Measurements from ENCODE around the gene ACOX3. TPM values are rescaled to one million over a fixed set of nuclear protein-coding genes. Genes with fewer than 3 reads are reported as not detected.
A peak's percentile ranks its signal among the peaks of the same experiment; 100 is the strongest.
"Not testable (repeated sequence)": the region's sequence is repeated elsewhere in the genome, so short reads cannot be mapped to it uniquely, and the experiment has no call there.

Gene ACOX3
- total RNA-seq, 1 donor from 2014 or later = 34.0 TPM

- Mint-ChIP-seq H3K4me1 (ENCODE audit: unreplicated experiment) (no peaks in the 10 kb centered on the region), H3K4me3 (no peak overlapping the region), H3K36me3 (no peaks in the 10 kb centered on the region), H3K27ac (no peak overlapping the region), H3K9me3 (peaks cover 5% of the 10 kb centered on the region), H3K27me3 (no peaks in the 10 kb centered on the region)
- TF ChIP-seq CTCF (conservative IDR thresholded peaks at IDR 0.05) = peak; percentile 54
- DNase-seq (ENCODE audit: extremely low spot score, unreplicated experiment) = peak; percentile 50
These were observed 97.8 kb downstream of the ACOX3 start for GRCh38 chr4:8342651-8343261.

DNA sequence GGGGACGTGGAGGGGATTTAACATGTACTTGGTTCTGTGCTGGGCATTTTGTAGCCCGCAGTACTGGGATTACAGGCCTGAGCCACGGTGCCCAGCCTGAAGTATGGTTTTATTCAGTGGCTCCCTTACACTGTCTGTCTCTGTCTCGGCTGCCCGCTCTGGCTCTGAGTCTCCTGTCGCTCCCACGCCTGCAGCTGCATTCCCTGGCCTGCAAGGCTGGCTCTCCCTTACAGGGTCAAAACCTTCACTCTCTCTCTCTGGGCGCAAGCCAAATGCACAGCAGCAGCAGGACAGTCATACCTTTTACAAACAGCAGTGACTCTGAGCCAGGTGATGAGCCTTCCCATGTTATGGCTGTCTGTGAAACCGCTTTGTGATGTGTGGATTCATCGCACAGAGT is 98.8 kb downstream of the ACOX3 start:
- DNase-seq (ENCODE audit: extremely low spot score, unreplicated experiment) = peak; percentile 49
- H3K27me3 Mint-ChIP-seq = no peaks in the 10 kb centered on the region
- H3K27ac Mint-ChIP-seq = no peak overlapping the region

DNA sequence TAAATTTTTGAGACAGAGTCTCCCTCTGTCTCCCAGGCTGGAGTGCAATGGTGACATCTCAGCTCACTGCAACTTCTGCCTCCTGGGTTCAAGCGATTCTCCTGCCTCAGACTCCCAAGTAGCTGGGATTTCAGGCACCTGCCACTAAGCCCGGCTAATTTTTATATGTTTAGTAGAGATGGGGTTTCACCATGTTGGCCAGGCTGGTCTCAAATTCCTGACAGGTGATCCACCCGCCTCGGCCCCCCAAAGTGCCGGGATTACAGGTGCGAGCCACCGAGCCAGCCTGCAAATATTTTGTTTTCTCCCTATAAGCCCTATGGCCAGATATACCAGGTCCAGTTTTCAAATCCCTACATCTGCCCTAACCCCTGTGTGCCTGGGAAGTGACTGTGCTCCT is 99.2 kb downstream of the ACOX3 start:
- H3K4me1 Mint-ChIP-seq (ENCODE audit: unreplicated experiment); H3K27me3 Mint-ChIP-seq; H3K4me3 Mint-ChIP-seq; H3K36me3 Mint-ChIP-seq; H3K27ac Mint-ChIP-seq: not testable (repeated sequence)
- H3K9me3 Mint-ChIP-seq = peaks cover 11% of the 10 kb centered on the region
- peak; percentile 42 for DNase-seq (ENCODE audit: extremely low spot score, unreplicated experiment)

More for the DNA sequence above, 98.8 kb downstream of the ACOX3 start:
- TF ChIP-seq CTCF (conservative IDR thresholded peaks at IDR 0.05) = no peak
- no peaks in the 10 kb centered on the region for H3K4me1 Mint-ChIP-seq (ENCODE audit: unreplicated experiment)
- H3K9me3 Mint-ChIP-seq = peaks cover 8% of the 10 kb centered on the region
- H3K4me3 Mint-ChIP-seq = no peak overlapping the region
- H3K36me3 Mint-ChIP-seq = no peaks in the 10 kb centered on the region

GRCh38 chr4:8340781-8341241 is 99.7 kb downstream of the ACOX3 start:
- peak; percentile 47 for DNase-seq (ENCODE audit: extremely low spot score, unreplicated experiment)
- Mint-ChIP-seq H3K9me3 (peaks cover 13% of the 10 kb centered on the region), H3K4me3 (no peak overlapping the region), H3K27me3 (no peaks in the 10 kb centered on the region), H3K36me3 (no peaks in the 10 kb centered on the region), H3K27ac (no peak overlapping the region), H3K4me1 (ENCODE audit: unreplicated experiment) (no peaks in the 10 kb centered on the region)
- TF ChIP-seq CTCF (conservative IDR thresholded peaks at IDR 0.05) = no peak

DNA sequence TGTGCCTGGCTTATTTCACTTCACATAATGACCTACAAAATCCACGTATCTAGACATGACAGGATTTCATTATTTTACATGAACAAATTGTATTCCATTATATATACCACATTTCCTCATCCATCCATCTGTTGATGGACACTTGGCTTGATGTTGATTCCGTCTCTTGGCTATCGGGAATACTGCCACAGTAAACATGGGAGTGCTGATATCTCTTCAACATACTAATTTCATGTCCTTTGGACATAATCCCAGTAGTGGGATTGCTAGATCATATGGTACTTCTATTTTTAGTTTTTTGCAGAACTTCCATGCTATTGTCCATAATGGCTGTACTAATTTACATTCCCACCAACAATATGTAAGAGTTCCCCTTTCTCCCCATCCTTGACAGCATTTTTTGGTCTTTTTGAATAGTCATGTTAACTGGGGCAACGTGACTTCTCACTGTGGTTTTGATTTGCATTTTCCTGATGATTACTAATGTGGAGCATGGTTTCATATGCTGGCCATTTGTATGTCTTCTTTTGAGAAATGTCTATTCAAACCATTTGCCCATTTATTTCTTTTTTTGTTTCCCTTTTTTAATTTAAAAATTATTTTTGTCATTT is 102.1 kb downstream of the ACOX3 start:
- no peaks in the 10 kb centered on the region for H3K27me3 Mint-ChIP-seq
- H3K27ac Mint-ChIP-seq = no peak overlapping the region
- DNase-seq (ENCODE audit: extremely low spot score, unreplicated experiment) = no peak
- H3K4me1 Mint-ChIP-seq (ENCODE audit: unreplicated experiment) = no peaks in the 10 kb centered on the region
- H3K4me3 Mint-ChIP-seq = no peak overlapping the region
- no peak for TF ChIP-seq CTCF (conservative IDR thresholded peaks at IDR 0.05)
- peaks cover 15% of the 10 kb centered on the region for H3K9me3 Mint-ChIP-seq
- H3K36me3 Mint-ChIP-seq = no peaks in the 10 kb centered on the region

DNA sequence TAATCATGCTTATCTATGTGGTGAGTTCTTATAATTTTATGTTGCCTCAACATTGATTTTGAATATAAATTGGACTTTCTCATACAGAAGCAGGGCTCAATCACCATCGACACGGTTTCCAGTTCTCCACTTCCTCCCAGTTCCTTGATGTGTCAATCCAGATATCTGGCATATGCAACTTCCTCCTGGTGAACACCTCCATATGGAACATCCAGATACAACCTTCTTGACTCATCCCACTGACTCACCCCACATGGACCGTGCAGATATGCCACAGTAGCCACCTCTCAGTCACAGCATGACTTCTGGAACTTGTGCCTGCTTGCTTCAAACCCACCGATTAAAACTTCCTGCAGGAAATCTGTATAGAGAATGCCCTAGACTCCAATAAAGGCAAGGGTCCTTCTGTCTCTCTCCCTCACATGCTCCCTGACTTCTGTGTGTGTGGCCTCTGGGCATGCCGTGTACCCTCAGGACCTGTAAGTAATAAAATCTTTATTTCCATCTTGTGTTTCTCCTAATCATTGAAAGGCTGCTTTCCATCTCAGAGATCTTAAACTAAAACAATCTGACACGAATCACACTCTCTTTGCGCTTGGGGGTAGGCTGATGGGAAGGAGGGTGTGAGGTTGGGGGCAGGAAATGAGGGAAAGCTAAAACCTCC is 104.0 kb downstream of the ACOX3 start:
- no peak for DNase-seq (ENCODE audit: extremely low spot score, unreplicated experiment)
- H3K4me1 Mint-ChIP-seq (ENCODE audit: unreplicated experiment) = no peaks in the 10 kb centered on the region
- no peaks in the 10 kb centered on the region for H3K36me3 Mint-ChIP-seq
- H3K27ac Mint-ChIP-seq = no peak overlapping the region
- no peak overlapping the region for H3K4me3 Mint-ChIP-seq
- no peaks in the 10 kb centered on the region for H3K27me3 Mint-ChIP-seq
- peaks cover 15% of the 10 kb centered on the region for H3K9me3 Mint-ChIP-seq
- no peak for TF ChIP-seq CTCF (conservative IDR thresholded peaks at IDR 0.05)
